GM19043 (cell line): ENCODE measurements around the gene NEAT1.
"Not testable (repeated sequence)": the region's sequence is repeated elsewhere in the genome, so short reads cannot be mapped to it uniquely, and the experiment has no call there.

Experiments
- ATAC-seq: cut with Tn5 transposase; IDR thresholded peaks from one replicate; pipeline ENCODE4 v1.9.1; 2021; ENCODE audit warnings: low read depth; ENCODE audit not compliant: unreplicated experiment

Gene NEAT1

GRCh38 chr11:65448418-65449105 lies 26.0 kb downstream of the NEAT1 start:
- no peak for ATAC-seq

GRCh38 chr11:65451301-65451700 lies 28.7 kb downstream of the NEAT1 start:
- ATAC-seq = not testable (repeated sequence)

GRCh38 chr11:65452259-65452658 lies 29.7 kb downstream of the NEAT1 start:
- ATAC-seq = not testable (repeated sequence)

- no peak for ATAC-seq
Measured at GRCh38 chr11:65452806-65453490, 30.4 kb downstream of the NEAT1 start.

- ATAC-seq = no peak
Measured at GRCh38 chr11:65454311-65454695, 31.7 kb downstream of the NEAT1 start.

GRCh38 chr11:65454696-65455456 lies 32.3 kb downstream of the NEAT1 start:
- no peak for ATAC-seq

DNA sequence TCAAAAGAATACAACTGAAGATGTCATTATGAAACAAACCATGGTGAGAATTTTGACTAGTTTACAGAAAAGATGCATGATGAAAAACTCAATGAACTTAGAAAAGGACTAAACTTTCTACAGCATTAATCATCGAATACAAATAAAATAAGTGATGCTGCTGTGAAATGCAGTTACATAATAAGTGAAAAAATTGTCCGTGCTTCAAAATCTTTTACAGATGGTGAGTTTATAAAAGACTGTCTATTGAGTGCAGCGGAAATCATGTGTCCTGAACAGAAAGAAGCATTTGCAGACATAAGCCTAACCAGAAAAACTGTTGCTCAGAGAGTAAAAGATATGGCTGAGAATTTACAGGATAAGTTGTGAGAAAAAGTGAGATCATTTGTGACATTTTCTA lies 33.8 kb downstream of the NEAT1 start:
- ATAC-seq = no peak

GRCh38 chr11:65459552-65459951 lies 37.0 kb downstream of the NEAT1 start:
- ATAC-seq = no peak

DNA sequence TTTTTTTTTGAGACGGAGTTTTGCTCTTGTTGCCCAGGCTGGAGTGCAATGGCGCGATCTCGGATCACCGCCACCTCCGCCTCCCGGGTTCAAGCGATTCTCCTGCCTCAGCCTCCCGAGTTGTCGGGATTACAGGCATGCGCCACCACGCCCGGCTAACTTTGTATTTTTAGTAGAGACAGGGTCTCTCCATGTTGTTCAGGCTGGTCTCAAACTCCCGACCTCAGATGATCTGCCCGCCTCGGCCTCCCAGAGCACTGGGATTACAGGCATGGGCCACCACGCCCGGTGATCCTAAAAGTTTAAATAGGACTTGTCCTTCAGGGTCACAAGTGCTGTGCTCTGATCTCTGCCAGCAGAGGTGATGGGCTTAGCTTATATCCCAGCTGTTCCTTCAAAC lies 42.9 kb downstream of the NEAT1 start:
- ATAC-seq = not testable (repeated sequence)

- not testable (repeated sequence) for ATAC-seq
Measured at GRCh38 chr11:65467306-65467705, 44.7 kb downstream of the NEAT1 start.

- no peak for ATAC-seq
Measured at GRCh38 chr11:65468874-65469333, 46.3 kb downstream of the NEAT1 start.

DNA sequence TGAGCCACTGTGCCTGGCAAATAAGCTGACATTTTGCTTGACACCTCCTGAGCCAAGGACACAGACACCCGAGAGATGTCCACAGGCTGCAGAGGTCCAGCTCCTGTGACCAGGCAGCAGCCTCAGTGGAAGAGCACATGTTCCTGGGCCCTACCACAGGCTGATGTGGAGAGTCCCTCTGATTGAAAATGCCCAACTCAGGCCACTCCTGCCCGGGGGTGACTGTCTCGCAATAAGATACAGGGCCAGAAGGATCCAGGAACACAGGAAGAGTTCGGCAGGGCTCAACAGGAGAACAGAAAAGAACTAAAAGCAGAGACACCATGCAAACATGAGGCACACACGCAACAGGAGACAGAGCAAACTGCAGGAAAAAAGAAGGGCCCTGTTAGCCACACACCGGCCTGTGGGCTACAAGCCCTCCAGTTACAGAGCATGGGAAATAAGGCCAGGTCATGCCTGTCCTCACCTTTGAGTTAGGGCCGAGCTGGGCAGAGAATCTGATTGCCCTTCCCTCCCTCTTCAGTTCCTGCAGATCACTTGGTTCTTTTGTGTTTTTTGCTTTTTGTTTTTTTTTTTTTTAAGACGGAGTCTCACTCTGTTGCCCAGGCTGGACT lies 47.9 kb downstream of the NEAT1 start:
- no peak for ATAC-seq

GRCh38 chr11:65471447-65471891 lies 48.9 kb downstream of the NEAT1 start:
- ATAC-seq = no peak

- not testable (repeated sequence) for ATAC-seq
Measured at GRCh38 chr11:65472588-65473277, 50.1 kb downstream of the NEAT1 start.

GRCh38 chr11:65473278-65473860 lies 50.8 kb downstream of the NEAT1 start:
- no peak for ATAC-seq

DNA sequence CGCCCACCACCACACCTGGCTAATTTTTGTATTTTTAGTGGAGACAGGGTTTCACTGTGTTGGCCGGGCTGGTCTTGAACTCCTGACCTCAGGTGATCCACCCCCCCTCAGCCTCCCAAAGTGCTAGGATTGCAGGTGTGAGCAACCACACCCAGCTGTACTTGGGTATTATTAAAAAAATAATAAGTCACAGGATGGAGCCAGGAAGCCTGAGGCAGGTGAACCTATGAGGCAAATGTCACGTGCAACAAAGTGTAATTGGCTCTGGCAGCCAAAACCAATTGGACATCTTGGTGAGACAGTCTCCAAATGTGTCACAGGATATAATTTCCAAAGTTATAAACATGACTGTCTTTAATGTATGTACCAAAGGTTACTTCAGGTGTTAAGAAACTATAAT lies 52.3 kb downstream of the NEAT1 start:
- no peak for ATAC-seq

DNA sequence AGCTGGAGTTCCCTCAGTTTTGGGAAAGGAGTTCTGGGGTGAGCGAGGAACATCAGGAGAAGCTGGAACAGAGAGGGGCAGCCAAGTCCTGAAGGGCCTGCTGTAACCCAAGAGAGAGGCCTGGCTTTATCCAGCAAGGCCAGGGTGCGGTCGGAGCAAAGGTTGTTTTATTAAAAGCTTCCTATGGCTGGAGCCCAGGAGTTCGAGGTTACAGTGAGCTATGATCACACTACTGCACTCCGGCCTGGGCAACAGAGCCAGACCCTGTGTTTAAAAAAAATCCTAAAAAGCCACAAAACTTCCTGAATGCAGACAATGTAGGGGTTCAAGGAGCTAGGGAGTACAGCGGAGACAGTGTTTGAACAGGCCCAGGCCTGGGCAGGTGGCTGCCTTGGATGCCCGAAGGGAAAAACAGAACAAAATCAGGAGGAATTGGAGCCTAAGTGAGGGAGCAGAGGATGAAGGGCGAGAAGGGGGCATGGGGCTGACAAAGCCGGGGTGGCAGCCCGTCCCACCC lies 54.1 kb downstream of the NEAT1 start:
- no peak for ATAC-seq

GRCh38 chr11:65477149-65477965 lies 54.8 kb downstream of the NEAT1 start:
- ATAC-seq = peak; percentile 69
